GM21526 (cell line): ENCODE results near the gene MOCS1.

Experiments used
- ATAC-seq: cut with Tn5 transposase; IDR thresholded peaks from one replicate; pipeline ENCODE4 v1.9.1; 2021; ENCODE audit warnings: moderate library complexity; ENCODE audit not compliant: unreplicated experiment, low FRiP score

The MOCS1 gene

DNA sequence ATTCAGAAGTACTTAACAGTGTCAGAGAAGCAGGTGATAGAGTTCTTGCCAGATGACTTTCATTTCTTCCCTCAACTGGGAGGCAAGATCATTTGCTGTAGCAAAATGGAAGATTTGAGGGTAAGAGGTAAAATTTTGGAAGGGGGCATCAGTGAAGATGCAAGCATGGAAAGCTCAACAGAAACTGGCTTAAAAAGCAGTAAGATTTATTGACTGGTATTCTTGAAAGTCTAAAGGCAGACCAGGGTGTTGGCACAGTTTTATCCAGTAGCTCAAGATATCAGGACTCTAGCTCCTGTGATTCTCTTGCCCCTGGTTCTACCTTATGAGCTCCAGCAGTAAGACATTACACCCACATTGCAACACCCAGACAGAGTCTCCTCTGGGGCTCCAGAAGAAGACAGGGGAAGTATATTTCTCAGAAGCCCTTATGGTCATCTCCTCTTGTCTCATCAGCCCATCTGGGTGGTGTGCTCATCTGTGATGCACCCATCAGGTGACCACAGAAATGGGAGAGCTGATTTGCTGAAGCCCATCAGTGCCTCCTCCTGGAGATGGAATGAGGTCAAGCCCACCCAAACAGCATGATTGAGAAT is 16.0 kb upstream of the MOCS1 start:
- ATAC-seq = no peak

GRCh38 chr6:39948199-39948791 is 14.0 kb upstream of the MOCS1 start:
- no peak for ATAC-seq

- ATAC-seq = no peak
Measured at GRCh38 chr6:39947611-39948068, 13.4 kb upstream of the MOCS1 start.

DNA sequence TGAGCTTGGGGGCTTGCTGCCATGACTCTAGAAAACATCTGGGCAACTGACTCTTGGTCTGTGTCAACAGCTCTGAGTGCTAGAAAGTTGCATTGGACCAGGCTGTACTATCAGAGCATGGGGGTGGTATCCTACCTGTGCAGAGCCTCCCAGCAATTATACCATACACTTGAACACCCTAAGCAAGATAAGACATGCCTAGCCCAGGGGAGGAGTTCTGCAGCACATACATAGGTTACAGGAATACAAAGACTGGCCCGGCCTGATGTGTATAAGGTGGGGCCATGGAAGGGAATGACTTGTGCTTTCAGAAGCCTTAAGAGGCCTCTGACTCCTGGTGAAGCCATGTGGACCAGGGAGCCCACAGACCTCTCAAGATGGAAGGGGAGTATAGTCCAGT is 11.4 kb upstream of the MOCS1 start:
- ATAC-seq = no peak

GRCh38 chr6:39942903-39943580 is 8.8 kb upstream of the MOCS1 start:
- no peak for ATAC-seq

- no peak for ATAC-seq
Measured at GRCh38 chr6:39941820-39942219, 7.6 kb upstream of the MOCS1 start.

- ATAC-seq = no peak
Measured at GRCh38 chr6:39941138-39941537, 6.9 kb upstream of the MOCS1 start.

DNA sequence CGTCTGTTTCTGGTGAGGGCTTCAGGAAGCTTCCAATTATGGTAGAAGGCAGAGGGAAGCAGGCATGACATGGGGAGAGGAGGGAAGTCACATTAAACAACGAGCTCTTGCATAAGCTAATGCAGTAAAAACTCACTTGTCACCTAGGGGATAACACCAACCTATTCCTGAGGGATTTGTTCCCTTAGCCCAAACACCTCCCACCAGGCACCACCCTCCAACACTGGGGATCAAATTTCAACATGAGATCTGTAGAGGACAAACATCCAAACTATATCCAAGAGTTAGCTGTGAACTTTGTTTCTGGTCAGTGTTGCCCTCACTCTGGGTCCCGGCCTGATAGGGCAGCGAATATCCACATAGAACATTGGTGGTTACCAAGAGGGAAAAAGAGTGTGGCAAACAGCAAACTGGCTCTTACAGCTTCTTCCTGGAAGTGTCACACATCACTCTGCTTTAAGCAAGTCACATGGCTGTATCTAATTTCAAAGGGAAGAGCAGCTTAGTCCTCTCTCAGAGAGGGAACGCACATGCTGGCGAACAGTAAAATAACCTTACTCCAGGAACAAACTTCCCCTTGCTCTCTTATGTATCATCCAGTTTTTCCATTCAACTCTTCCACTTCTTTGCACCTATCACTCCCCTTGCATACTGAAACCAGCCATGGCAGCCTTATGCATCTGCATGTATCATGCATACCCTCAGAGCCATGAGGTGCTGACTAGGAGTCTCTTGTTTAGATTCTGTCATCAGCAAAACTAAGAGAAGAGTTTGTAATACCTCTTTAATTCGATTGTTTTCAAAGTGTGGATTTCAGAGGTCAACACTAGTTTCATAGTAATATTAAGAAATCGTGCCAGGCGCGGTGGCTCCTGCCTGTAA is 4.8 kb upstream of the MOCS1 start:
- no peak for ATAC-seq

GRCh38 chr6:39937686-39938333 is 3.5 kb upstream of the MOCS1 start:
- ATAC-seq = no peak

DNA sequence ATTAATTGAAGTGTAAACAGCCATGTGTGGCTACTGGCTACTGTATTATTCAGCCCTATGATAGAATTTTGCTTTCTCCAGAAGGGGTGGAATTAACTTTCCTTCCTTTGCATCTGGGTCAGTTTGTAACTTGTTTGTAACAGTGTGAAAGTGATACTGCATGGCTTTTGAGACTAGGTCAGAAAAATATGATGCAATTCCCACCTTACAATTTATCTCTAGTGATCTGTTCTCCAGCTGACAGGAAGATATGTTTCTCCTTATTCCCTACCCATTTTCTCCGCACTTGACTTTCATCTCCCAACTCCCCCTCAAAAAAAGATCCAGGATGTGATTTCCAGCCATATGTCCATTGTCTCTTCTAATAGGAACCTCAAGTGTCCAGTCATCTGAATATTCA is 2.6 kb upstream of the MOCS1 start:
- ATAC-seq = no peak

DNA sequence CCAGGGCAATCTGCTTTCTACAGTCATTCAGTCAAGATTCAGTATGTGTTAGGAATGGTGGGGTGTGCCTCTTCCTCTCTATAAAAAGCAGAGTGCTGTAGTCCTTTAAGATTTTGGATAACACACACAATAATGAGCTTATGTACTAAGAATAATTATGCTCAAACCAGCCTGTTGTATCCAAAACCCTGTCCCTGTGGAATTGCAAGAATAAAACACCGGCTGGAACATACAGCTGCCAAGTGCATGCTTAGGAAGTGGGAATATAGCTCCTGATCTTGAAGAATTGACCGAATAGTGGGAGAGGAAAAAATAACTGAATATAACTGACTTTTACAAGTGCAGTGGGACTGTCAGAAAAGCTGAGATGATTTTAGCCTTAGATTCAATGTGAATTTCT is 979 bp upstream of the MOCS1 start:
- ATAC-seq = no peak

GRCh38 chr6:39933669-39934130 is 562 bp downstream of the MOCS1 start:
- ATAC-seq = no peak

- ATAC-seq = no peak
Measured at GRCh38 chr6:39932386-39932910, 1.8 kb downstream of the MOCS1 start.

DNA sequence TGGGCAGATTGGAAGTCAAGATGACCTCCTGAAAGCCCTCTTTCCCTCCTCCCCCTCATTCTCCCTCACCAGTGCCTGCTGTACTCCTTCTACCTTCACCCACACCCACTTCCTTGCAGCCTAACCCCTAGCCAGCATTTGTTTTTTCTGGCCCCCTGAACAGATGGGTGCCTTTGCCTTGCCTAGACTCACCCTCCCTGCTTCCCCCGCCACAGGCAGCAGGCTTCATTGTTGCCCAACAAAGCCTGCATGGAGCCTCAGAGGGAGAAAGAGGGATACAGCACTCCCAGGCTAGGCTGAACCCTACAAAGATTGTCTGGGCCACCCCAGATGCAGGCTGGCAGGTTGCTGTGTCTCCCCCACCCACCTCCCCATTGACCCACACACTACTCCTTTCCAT is 2.7 kb downstream of the MOCS1 start:
- no peak for ATAC-seq

DNA sequence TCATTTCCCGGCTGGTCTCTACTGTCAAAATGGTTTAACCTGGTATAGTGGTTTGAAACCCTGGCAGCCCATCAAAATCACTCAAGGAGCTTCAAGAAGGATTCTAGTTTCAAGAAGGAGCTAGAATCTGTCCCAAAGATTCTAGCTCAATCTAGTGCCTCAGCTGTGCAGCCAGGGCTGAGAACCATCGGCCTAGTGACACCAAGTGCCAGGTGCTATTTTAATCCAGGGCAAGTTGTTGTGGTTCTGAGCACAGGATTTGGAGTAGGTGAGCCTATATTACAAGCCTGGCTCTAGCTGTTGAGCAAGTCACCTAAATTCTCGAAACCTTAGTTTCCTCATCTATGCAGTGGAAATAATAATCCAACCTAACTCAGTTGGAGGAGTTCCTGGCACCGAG is 3.7 kb downstream of the MOCS1 start:
- ATAC-seq = no peak

DNA sequence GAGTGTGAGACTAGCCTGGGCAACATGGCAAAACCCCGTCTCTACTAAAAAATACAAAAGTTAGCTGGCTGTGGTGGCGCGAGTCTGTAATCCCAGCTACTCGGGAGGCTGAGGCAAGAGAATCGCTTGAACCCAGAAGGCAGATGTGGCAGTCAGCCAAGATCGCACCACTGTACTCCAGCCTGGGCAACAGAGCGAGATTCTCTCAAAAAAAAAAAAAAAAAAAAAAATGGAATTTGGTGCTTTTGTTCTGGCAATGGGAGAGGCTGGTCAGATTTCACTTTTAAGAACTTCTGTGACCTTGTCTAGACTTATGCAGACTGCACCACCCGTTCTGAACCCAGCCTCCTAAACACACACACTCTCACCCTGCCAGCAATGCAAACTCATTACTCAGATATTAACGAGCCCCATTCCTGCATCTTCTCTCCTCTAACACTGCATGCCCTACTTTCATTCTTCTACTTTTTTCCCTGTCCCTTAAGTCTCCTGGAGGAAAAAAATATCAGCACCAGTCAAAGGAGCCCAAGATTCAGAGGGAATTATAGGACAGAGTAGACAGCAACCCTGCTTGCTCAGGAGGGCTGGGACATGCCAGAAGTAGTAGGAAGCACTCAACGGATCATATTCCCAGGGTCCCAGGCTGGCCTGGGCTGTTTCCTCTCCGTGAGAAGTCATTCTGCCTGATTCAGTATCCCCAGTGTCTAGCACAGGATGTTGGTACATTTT is 4.4 kb downstream of the MOCS1 start:
- ATAC-seq = no peak

DNA sequence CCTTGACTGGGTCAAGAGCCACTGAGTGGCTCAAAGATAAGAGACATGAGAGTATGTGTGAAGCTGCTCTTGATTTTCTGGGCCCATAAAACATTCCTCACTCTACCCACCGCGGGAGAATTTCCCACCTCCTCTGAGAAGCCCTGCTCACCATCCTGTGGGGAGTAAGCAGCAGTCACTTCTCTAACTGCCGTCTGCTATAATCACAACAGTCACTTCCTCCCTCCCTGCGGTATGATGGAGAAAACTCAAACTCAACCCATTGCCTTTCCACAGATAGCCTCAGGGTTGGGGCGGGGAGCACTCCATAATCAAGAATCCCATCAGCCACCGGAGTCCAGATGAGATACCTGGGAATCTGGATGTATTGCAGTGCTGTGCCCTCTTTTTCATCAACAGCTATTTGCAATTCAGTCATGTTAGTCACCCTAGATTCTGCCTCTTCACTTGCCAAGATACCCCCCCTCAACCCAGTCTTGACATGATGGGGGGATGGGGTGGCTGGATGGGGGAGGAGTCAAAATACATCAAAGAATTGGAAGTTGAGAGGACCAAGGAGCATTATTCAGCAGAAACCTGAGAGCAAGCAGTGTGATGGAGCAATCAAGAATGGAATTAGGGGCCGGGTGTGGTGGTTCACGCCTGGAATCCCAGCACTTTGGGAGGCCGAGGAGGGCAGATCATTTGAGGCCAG is 5.1 kb downstream of the MOCS1 start:
- ATAC-seq = no peak

GRCh38 chr6:39927159-39927558 is 7.1 kb downstream of the MOCS1 start:
- ATAC-seq = no peak

- no peak for ATAC-seq
Measured at GRCh38 chr6:39926668-39927067, 7.6 kb downstream of the MOCS1 start.
